K562 (cell line): Measurements from ENCODE around the gene HEATR9. TPM values are rescaled to one million over a fixed set of nuclear protein-coding genes. Genes with fewer than 3 reads are reported as not detected.

Source experiments
- ATAC-seq: fragments of 200-7000 bp; cut with Tn5 transposase; 3 replicates; pipeline ENCODE4 v1.9.1; 2020; ENCODE audit warnings: moderate library complexity
- BruUV-seq: library from RNA; stranded (reverse); fragments of 400-500 nt; replicated peaks from 2 replicates; lab custom pipeline; 2021; lab: Mats Ljungman, UMichigan
- CTCF ChIA-PET: fragments of 300-600 bp; formaldehyde crosslinking; extraction: SDS; loops from one replicate; lab custom pipeline; 2021; ENCODE audit warnings: low intra/inter-chr PET ratio; lab: Yijun Ruan, JAX
- POLR2A ChIA-PET: fragments of 300-600, 350-650 bp; sonication (Branson Sonifier 250); formaldehyde crosslinking; extraction: SDS; loops from one replicate; lab custom pipeline; 2021; ENCODE audit warnings: antibody characterized with exemption, inconsistent platforms; lab: Yijun Ruan, JAX
- DNase-seq, 4 experiments: peaks; one replicate each; pipeline versions ENCODE4 v3.0.0 to v3.0.0-alpha.2; 2011 to 2018; ENCODE audit warnings: low spot score in 3 of 4, mixed read lengths in 3 of 4; ENCODE audit errors: extremely low read depth in 1 of 4
- FAIRE-seq: peaks from 2 replicates; lab custom pipeline; 2011; peaks lifted over from hg19 to GRCh38; lab: Jason Lieb, UNC
- H2AFZ ChIP-seq: 2 replicates; pipeline ENCODE4 v1.6.0; 2011; ENCODE audit warnings: low read depth, low read length, control low read depth, inconsistent platforms
- H3K27ac ChIP-seq: fragments of 200-600 bp; 3 replicates; pipeline ENCODE4 v1.8.0; 2011; ENCODE audit warnings: low read depth, mild to moderate bottlenecking, control low read depth, inconsistent platforms, low read length, moderate library complexity, mixed read lengths; ENCODE audit errors: extremely low read depth
- H3K27me3 ChIP-seq, 2 experiments: fragments of 300-600 bp in 1 of 2; 2 replicates in 1 of 2; 3 replicates in 1 of 2; pipeline versions ENCODE4 v1.6.0 to v1.8.0; 2011; ENCODE audit warnings: inconsistent platforms in 2 of 2, low read length in 2 of 2, mild to moderate bottlenecking in 1 of 2, mixed read lengths in 1 of 2, moderate library complexity in 1 of 2; ENCODE audit not compliant: control insufficient read depth in 2 of 2, insufficient read depth in 2 of 2
- H3K36me3 ChIP-seq: fragments of 300-600 bp; 3 replicates; pipeline ENCODE4 v1.8.0; 2011; ENCODE audit warnings: mild to moderate bottlenecking, low read length, inconsistent platforms; ENCODE audit not compliant: control insufficient read depth, insufficient read depth
- H3K4me1 ChIP-seq, 2 experiments: fragments of 200-600 bp in 1 of 2; replicated peaks in 1 of 2; 2 replicates in 1 of 2; 3 replicates in 1 of 2; pipeline versions ENCODE4 v1.5.1 to v1.8.0; 2011; ENCODE audit warnings: inconsistent platforms in 2 of 2, low read length in 2 of 2, mild to moderate bottlenecking in 1 of 2, mixed read lengths in 1 of 2, moderate library complexity in 1 of 2; ENCODE audit not compliant: control insufficient read depth in 2 of 2, insufficient read depth in 2 of 2
- H3K4me2 ChIP-seq: 2 replicates; pipeline ENCODE4 v1.6.1; 2011; ENCODE audit warnings: low read length, control low read depth, inconsistent platforms, mixed read lengths; ENCODE audit not compliant: insufficient read depth
- H3K4me3 ChIP-seq: fragments of 200-600 bp; sonication (generic), shearing (Covaris generic); 2 replicates; pipeline ENCODE4 v1.5.1; 2016; ENCODE audit warnings: control low read depth, inconsistent platforms
- H3K79me2 ChIP-seq: fragments of 200-600 bp; 3 replicates; pipeline ENCODE4 v1.8.0; 2011; ENCODE audit warnings: low read length, inconsistent platforms; ENCODE audit not compliant: control insufficient read depth, insufficient read depth
- H3K9ac ChIP-seq, 2 experiments: 2 replicates each; pipeline versions ENCODE4 v1.6.0 to v1.6.1; 2011; ENCODE audit warnings: low read depth in 2 of 2, low read length in 2 of 2, control low read depth in 1 of 2, inconsistent platforms in 1 of 2, mild to moderate bottlenecking in 1 of 2, mixed read lengths in 1 of 2; ENCODE audit not compliant: insufficient read depth in 1 of 2
- H3K9me1 ChIP-seq: one replicate; pipeline ENCODE4 v1.6.0; 2011; ENCODE audit warnings: inconsistent platforms, mild to moderate bottlenecking, low read length, moderate library complexity; ENCODE audit not compliant: control insufficient read depth, insufficient read depth
- H3K9me3 ChIP-seq: replicated peaks from 2 replicates; pipeline ENCODE4 v1.5.1; 2011; ENCODE audit warnings: low read depth, low read length, inconsistent platforms; ENCODE audit not compliant: control insufficient read depth, insufficient read depth
- H4K20me1 ChIP-seq: replicated peaks from 2 replicates; pipeline ENCODE4 v1.6.1; 2011; ENCODE audit warnings: low read length, inconsistent platforms, mixed read lengths; ENCODE audit not compliant: control insufficient read depth, insufficient read depth
- MAFF ChIP-seq: IDR thresholded peaks from 2 replicates; pipeline ENCODE4 v1.6.1; 2012; ENCODE audit warnings: low read length, improper control_type of control experiment
- MEIS2 ChIP-seq: fragments of 450-650 bp; IDR thresholded peaks from 2 replicates; pipeline ENCODE4 v1.6.1; 2014; ENCODE audit warnings: mild to moderate bottlenecking; ENCODE audit not compliant: partially characterized antibody
- NFRKB ChIP-seq: fragments of 450-650 bp; IDR thresholded peaks from 2 replicates; pipeline ENCODE4 v1.6.1; 2016; ENCODE audit warnings: low read depth
- PBX2 ChIP-seq, 2 experiments: IDR thresholded peaks in 1 of 2; conservative IDR thresholded peaks in 1 of 2; 2 replicates each; pipeline ENCODE4 v1.6.1; 2016; ENCODE audit warnings: low read depth in 2 of 2, mild to moderate bottlenecking in 1 of 2, missing compliant biosample characterization in 1 of 2, missing genetic modification characterization in 1 of 2, moderate library complexity in 1 of 2
- TBL1XR1 ChIP-seq, 2 experiments: IDR thresholded peaks; 2 replicates each; pipeline ENCODE4 v1.6.1; 2012; ENCODE audit warnings: improper control_type of control experiment in 2 of 2, low read length in 2 of 2, mild to moderate bottlenecking in 1 of 2
- ZNF239 ChIP-seq: fragments of 250-450 bp; sonication (Bioruptor Pico); IDR thresholded peaks from 2 replicates; pipeline ENCODE4 v1.4.0; 2020; ENCODE audit warnings: mild to moderate bottlenecking
- ZNF431 ChIP-seq: sonication (generic); formaldehyde crosslinking; IDR thresholded peaks from 2 replicates; pipeline ENCODE4 v1.8.0; 2022; ENCODE audit warnings: mild to moderate bottlenecking, missing genetic modification reagents
- WGBS: fragments of 100-300 bp; shearing (Covaris generic); methylation state at CpG from one replicate; pipeline ENCODE4 v1.1.6; 2016; ENCODE audit warnings: low coverage, mixed read lengths; ENCODE audit not compliant: insufficient coverage; ENCODE audit errors: missing lambda C conversion rate; 5-methylcytosine and 5-hydroxymethylcytosine counted together
- in situ Hi-C: fragments of 300-500 bp; cut with MboI; formaldehyde crosslinking; loops from 4 replicates; pipeline ENCODE4 v1.15.0; 2018; ENCODE audit warnings: inconsistent platforms, mixed read lengths
- intact Hi-C: fragments of 100-400 bp; cut with micrococcal nuclease; formaldehyde crosslinking; loops from 2 replicates; pipeline ENCODE4 v1.14.2; 2022
- polyA plus RNA-seq, 8 experiments: library from polyadenylated mRNA; depleted of rRNA in 4 of 8; stranded (reverse) in 5 of 8; unstranded in 3 of 8; fragments of >200 nt; fragmentation: Nextera tagmentation in 2 of 8; fragmentation: Illumina TruSeq in 1 of 8; extraction: Ambion mirVana in 2 of 8; extraction: Trizol in 1 of 8; gene quantifications; 2 replicates each; pipeline versions ENCODE4 v1.2.1 to v1.2.3, GENCODE V29; 2011 to 2014; ENCODE audit warnings: inconsistent platforms in 1 of 8, missing spikeins in 1 of 8
- total RNA-seq, 7 experiments: library from RNA; depleted of rRNA in 6 of 7; stranded (reverse); fragments of >200 nt in 6 of 7; fragmentation: Illumina TruSeq in 2 of 7; extraction: Trizol in 2 of 7; gene quantifications; 2 replicates each; pipeline versions ENCODE4 v1.2.1 to v1.2.3, GENCODE V29; 2011 to 2021; ENCODE audit warnings: low replicate concordance in 1 of 7
- TF ChIP-seq, protein P1 (sequence below): fragments of 450-650 bp; IDR thresholded peaks from 2 replicates; pipeline ENCODE4 v1.6.1; 2016
- TF ChIP-seq, protein P2 (sequence below): sonication (generic); formaldehyde crosslinking; IDR thresholded peaks from 2 replicates; pipeline ENCODE4 v1.8.1; 2023; ENCODE audit warnings: missing genetic modification reagents, mild to moderate bottlenecking, borderline replicate concordance

HEATR9 gene
- total and polyA plus RNA-seq, 9 of the 15 experiments (the other 6 are each of a cell fraction or from before 2014, with no cell fraction given), result not detected

DNA sequence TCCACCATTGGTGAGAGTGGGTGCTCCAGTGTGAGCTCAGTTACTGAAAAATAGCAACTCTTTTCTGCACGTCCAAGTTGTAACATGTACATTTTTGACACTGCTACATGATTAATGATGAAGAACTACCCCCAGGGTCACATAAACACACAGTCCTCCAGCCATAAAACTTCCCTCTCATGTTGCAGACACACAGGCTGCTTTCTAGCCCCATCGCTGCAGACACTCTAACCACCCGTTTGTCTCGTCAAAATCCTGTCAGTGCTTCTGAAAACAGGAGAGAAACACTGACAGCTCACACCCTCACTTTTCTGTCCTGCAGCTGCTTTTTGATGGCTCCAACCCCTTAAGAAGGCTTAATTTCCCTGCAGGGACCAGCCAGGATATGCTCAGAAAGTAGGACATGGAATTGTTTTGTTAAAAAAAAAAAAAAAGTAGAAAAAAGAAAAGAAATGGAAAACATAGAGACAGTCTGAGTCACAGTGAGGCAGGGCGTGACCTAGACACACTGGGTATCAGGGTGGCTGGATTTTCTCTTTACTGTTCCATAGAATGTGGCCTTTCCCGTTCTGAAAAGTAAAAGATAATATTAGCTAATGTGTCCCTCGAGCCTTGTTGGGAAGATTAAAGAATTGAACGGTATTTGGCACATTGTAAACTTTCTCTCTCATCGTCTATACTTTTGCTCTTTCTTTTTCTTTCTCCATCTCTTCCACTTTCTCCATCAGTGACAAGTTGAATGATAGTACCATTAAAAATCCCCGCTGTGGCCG lies 32.2 kb upstream of the HEATR9 start:
- no peak for TF ChIP-seq ZNF431 (CRISPR knock-in tag)
- TF ChIP-seq, protein P1, sequence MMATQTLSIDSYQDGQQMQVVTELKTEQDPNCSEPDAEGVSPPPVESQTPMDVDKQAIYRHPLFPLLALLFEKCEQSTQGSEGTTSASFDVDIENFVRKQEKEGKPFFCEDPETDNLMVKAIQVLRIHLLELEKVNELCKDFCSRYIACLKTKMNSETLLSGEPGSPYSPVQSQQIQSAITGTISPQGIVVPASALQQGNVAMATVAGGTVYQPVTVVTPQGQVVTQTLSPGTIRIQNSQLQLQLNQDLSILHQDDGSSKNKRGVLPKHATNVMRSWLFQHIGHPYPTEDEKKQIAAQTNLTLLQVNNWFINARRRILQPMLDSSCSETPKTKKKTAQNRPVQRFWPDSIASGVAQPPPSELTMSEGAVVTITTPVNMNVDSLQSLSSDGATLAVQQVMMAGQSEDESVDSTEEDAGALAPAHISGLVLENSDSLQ, result peak; percentile 58
- TF ChIP-seq PBX2 (CRISPR knock-in tag; IDR thresholded peaks at IDR 0.05; ENCODE audit: low read depth), result no peak
- peak; percentile 81 for TF ChIP-seq PBX2 (tag; conservative IDR thresholded peaks at IDR 0.05; ENCODE audit: low read depth)
- no peak for TF ChIP-seq ZNF239
- TF ChIP-seq MEIS2, result peak; percentile 84
- TF ChIP-seq, protein P2, sequence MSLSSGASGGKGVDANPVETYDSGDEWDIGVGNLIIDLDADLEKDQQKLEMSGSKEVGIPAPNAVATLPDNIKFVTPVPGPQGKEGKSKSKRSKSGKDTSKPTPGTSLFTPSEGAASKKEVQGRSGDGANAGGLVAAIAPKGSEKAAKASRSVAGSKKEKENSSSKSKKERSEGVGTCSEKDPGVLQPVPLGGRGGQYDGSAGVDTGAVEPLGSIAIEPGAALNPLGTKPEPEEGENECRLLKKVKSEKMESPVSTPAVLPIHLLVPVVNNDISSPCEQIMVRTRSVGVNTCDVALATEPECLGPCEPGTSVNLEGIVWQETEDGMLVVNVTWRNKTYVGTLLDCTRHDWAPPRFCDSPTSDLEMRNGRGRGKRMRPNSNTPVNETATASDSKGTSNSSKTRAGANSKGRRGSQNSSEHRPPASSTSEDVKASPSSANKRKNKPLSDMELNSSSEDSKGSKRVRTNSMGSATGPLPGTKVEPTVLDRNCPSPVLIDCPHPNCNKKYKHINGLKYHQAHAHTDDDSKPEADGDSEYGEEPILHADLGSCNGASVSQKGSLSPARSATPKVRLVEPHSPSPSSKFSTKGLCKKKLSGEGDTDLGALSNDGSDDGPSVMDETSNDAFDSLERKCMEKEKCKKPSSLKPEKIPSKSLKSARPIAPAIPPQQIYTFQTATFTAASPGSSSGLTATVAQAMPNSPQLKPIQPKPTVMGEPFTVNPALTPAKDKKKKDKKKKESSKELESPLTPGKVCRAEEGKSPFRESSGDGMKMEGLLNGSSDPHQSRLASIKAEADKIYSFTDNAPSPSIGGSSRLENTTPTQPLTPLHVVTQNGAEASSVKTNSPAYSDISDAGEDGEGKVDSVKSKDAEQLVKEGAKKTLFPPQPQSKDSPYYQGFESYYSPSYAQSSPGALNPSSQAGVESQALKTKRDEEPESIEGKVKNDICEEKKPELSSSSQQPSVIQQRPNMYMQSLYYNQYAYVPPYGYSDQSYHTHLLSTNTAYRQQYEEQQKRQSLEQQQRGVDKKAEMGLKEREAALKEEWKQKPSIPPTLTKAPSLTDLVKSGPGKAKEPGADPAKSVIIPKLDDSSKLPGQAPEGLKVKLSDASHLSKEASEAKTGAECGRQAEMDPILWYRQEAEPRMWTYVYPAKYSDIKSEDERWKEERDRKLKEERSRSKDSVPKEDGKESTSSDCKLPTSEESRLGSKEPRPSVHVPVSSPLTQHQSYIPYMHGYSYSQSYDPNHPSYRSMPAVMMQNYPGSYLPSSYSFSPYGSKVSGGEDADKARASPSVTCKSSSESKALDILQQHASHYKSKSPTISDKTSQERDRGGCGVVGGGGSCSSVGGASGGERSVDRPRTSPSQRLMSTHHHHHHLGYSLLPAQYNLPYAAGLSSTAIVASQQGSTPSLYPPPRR, result no peak
- no peak for TF ChIP-seq TBL1XR1 (IDR thresholded peaks at IDR 0.05; ENCODE audit: low read length in 2 of 2)
- no peak for TF ChIP-seq MAFF
- TF ChIP-seq NFRKB, result no peak
- TF ChIP-seq, all 486 proteins: peak for 3
- no peaks in the 10 kb centered on the region for H4K20me1 ChIP-seq
- H3K4me3 ChIP-seq, result no peak overlapping the region
- CTCF ChIA-PET, result no interaction called here
- H3K27me3 ChIP-seq, result no peaks in the 10 kb centered on the region
- no peak overlapping the region for H3K27ac ChIP-seq
- H3K36me3 ChIP-seq, result no peaks in the 10 kb centered on the region
- H3K4me1 ChIP-seq, result peaks cover 9 to 23% of the 10 kb centered on the region in 2 experiments; a peak in 4 of 5 replicates
- H3K4me2 ChIP-seq, result peak overlapping the region; percentile 44; the same call in 1 of the 2 replicates
- H3K9me3 ChIP-seq, result no peaks in the 10 kb centered on the region
- H2AFZ ChIP-seq, result peak overlapping the region; percentile 74
- H3K79me2 ChIP-seq, result no peaks in the 10 kb centered on the region
- 25% methylated on average over 11 of the region's 11 CpGs for WGBS
- intact Hi-C loops, result no loop called here
- in situ Hi-C loops, result no loop called here
- no TSS peak for BruUV-seq
- no peaks in the 10 kb centered on the region for H3K9me1 ChIP-seq
- peak; percentile 60 for ATAC-seq
- FAIRE-seq, result no peak
- no peak overlapping the region for H3K9ac ChIP-seq
- POLR2A ChIA-PET, result interaction anchor here (0.6 to 1.4 kb wide), 4 partner anchors 11 to 162 kb away, joined by 3 to 6 read pairs (median 4); no protein-coding TSS in a partner anchor
- DNase-seq, result peak in 1 of 4 experiments; percentile 22
